HepG2 (cell line): ENCODE data around the gene ZNF559. TPM values are rescaled to one million over a fixed set of nuclear protein-coding genes. Genes with fewer than 3 reads are reported as not detected.

ENCODE experiments used
- ELF1 ChIP-seq: sonication (generic); formaldehyde crosslinking; IDR thresholded peaks from 2 replicates; pipeline ENCODE4 v1.4.0; 2020; ENCODE audit warnings: missing genetic modification reagents
- GFI1 ChIP-seq: sonication (generic); formaldehyde crosslinking; IDR thresholded peaks from 2 replicates; pipeline ENCODE4 v1.5.0; 2020; ENCODE audit warnings: missing genetic modification reagents, mild to moderate bottlenecking, borderline replicate concordance
- MED8 ChIP-seq: sonication (generic); formaldehyde crosslinking; IDR thresholded peaks from 2 replicates; pipeline ENCODE4 v1.8.1; 2023; ENCODE audit warnings: mild to moderate bottlenecking, missing genetic modification reagents; ENCODE audit not compliant: insufficient replicate concordance
- MEIS1 ChIP-seq: sonication (generic); formaldehyde crosslinking; IDR thresholded peaks from 2 replicates; pipeline ENCODE4 v1.9.0; 2021; ENCODE audit warnings: mild to moderate bottlenecking, missing genetic modification reagents, moderate library complexity, borderline replicate concordance
- NFYC ChIP-seq: IDR thresholded peaks from 2 replicates; pipeline ENCODE4 v1.6.1; 2016; ENCODE audit warnings: missing genetic modification reagents, missing compliant biosample characterization
- TBX2 ChIP-seq: sonication (generic); formaldehyde crosslinking; IDR thresholded peaks from 2 replicates; pipeline ENCODE4 v1.5.0; 2020; ENCODE audit warnings: missing genetic modification reagents, mild to moderate bottlenecking, borderline replicate concordance
- THYN1 ChIP-seq: sonication (generic); formaldehyde crosslinking; IDR thresholded peaks from 2 replicates; pipeline ENCODE4 v1.8.1; 2023; ENCODE audit warnings: low read depth, mild to moderate bottlenecking, moderate library complexity, missing genetic modification reagents, borderline replicate concordance
- ZNF136 ChIP-seq: sonication (generic); formaldehyde crosslinking; IDR thresholded peaks from 2 replicates; pipeline ENCODE4 v1.8.1; 2022; ENCODE audit warnings: low read depth, mild to moderate bottlenecking, moderate library complexity, missing genetic modification reagents
- ZNF564 ChIP-seq: sonication (generic); formaldehyde crosslinking; IDR thresholded peaks from 2 replicates; pipeline ENCODE4 v1.8.1; 2023; ENCODE audit warnings: mild to moderate bottlenecking, missing genetic modification reagents
- ZNF878 ChIP-seq: sonication (generic); formaldehyde crosslinking; IDR thresholded peaks from 2 replicates; pipeline ENCODE4 v1.8.1; 2023; ENCODE audit warnings: mild to moderate bottlenecking, missing genetic modification reagents, moderate library complexity
- polyA plus RNA-seq, 8 experiments: library from polyadenylated mRNA; depleted of rRNA in 3 of 8; stranded (reverse) in 7 of 8; unstranded in 1 of 8; fragments of >200 nt; fragmentation: Illumina TruSeq in 4 of 8; extraction: Trizol in 4 of 8; gene quantifications; 2 replicates each; pipeline versions ENCODE4 v1.2.1 to v1.2.3, GENCODE V29; 2011 to 2016; ENCODE audit warnings: low read depth in 4 of 8, missing spikeins in 1 of 8, mixed read lengths in 1 of 8; ENCODE audit not compliant: insufficient read depth in 1 of 8
- total RNA-seq, 5 experiments: library from RNA; depleted of rRNA; stranded (reverse); fragments of >200 nt; fragmentation: Illumina TruSeq; extraction: Trizol; gene quantifications; 2 replicates each; pipeline ENCODE4 v1.2.3, GENCODE V29; 2016; ENCODE audit warnings: low read depth in 1 of 5
- TF ChIP-seq, protein P1 (sequence below): sonication (generic); formaldehyde crosslinking; IDR thresholded peaks from 2 replicates; pipeline ENCODE4 v1.4.0; 2020; ENCODE audit warnings: missing genetic modification reagents
- TF ChIP-seq, protein P2 (sequence below): sonication (generic); formaldehyde crosslinking; IDR thresholded peaks from 2 replicates; pipeline ENCODE4 v1.5.0; 2020; ENCODE audit warnings: missing genetic modification reagents
- TF ChIP-seq, protein P3 (sequence below): sonication (generic); formaldehyde crosslinking; IDR thresholded peaks from 2 replicates; pipeline ENCODE4 v1.4.0; 2020; ENCODE audit warnings: missing genetic modification reagents
- TF ChIP-seq, protein P4 (sequence below): sonication (generic); formaldehyde crosslinking; conservative IDR thresholded peaks from 2 replicates; pipeline ENCODE4 v1.4.0; 2020; ENCODE audit warnings: mild to moderate bottlenecking, missing genetic modification reagents, moderate library complexity

Gene ZNF559
- total and polyA plus RNA-seq, 2 of the 13 experiments (the other 11 are each of a cell fraction or from before 2014, with no cell fraction given), result 6.3 to 9.8 TPM

DNA sequence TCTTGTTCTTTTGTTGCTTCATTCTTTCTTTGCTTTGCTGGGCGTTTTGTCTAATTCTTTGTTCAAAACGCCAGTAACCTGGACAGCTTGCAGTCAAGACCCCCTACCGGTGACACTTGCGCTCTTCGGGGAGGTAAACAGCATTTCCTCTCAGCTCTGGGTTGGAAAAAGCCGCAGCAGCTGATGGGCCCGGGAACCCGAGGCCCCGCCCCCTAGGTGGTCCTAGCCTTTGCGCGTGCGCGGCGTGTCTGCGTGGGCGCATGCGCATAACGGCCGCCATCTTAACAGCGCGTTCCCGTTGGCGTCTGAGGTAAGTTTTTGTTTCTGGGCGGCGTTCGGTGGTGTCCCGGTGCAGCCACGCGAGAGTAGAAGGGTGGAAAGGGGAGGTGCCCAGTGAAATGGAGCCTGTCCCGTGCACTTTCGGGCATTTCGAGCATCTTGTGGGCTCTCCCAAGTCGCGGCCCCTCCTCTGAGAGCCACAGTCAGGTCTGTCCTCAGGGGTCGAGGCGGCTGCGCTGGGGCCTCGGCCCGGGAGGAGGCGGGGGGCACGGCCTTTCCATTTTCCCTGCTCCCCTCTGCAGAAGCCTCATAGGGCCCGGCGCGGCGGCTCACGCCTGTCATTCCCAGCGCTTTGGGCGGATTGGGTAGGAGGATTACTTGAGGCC is at the start of gene ZNF559 (continued):
- TF ChIP-seq, protein P1, sequence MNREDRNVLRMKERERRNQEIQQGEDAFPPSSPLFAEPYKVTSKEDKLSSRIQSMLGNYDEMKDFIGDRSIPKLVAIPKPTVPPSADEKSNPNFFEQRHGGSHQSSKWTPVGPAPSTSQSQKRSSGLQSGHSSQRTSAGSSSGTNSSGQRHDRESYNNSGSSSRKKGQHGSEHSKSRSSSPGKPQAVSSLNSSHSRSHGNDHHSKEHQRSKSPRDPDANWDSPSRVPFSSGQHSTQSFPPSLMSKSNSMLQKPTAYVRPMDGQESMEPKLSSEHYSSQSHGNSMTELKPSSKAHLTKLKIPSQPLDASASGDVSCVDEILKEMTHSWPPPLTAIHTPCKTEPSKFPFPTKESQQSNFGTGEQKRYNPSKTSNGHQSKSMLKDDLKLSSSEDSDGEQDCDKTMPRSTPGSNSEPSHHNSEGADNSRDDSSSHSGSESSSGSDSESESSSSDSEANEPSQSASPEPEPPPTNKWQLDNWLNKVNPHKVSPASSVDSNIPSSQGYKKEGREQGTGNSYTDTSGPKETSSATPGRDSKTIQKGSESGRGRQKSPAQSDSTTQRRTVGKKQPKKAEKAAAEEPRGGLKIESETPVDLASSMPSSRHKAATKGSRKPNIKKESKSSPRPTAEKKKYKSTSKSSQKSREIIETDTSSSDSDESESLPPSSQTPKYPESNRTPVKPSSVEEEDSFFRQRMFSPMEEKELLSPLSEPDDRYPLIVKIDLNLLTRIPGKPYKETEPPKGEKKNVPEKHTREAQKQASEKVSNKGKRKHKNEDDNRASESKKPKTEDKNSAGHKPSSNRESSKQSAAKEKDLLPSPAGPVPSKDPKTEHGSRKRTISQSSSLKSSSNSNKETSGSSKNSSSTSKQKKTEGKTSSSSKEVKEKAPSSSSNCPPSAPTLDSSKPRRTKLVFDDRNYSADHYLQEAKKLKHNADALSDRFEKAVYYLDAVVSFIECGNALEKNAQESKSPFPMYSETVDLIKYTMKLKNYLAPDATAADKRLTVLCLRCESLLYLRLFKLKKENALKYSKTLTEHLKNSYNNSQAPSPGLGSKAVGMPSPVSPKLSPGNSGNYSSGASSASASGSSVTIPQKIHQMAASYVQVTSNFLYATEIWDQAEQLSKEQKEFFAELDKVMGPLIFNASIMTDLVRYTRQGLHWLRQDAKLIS (CRISPR knock-in tag), result no peak
- TF ChIP-seq GFI1 (CRISPR knock-in tag) (no peak), NFYC (CRISPR knock-in tag) (no peak), ELF1 (CRISPR knock-in tag) (no peak), THYN1 (CRISPR knock-in tag) (no peak), TBX2 (CRISPR knock-in tag) (peak; percentile 52; the same call in 1 of the 2 replicates), ZNF136 (CRISPR knock-in tag) (no peak), MED8 (CRISPR knock-in tag) (no peak), ZNF564 (CRISPR knock-in tag) (no peak), ZNF878 (CRISPR knock-in tag) (no peak), MEIS1 (no peak)
- TF ChIP-seq, protein P2, sequence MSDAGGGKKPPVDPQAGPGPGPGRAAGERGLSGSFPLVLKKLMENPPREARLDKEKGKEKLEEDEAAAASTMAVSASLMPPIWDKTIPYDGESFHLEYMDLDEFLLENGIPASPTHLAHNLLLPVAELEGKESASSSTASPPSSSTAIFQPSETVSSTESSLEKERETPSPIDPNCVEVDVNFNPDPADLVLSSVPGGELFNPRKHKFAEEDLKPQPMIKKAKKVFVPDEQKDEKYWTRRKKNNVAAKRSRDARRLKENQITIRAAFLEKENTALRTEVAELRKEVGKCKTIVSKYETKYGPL, result no peak
- TF ChIP-seq, protein P3, sequence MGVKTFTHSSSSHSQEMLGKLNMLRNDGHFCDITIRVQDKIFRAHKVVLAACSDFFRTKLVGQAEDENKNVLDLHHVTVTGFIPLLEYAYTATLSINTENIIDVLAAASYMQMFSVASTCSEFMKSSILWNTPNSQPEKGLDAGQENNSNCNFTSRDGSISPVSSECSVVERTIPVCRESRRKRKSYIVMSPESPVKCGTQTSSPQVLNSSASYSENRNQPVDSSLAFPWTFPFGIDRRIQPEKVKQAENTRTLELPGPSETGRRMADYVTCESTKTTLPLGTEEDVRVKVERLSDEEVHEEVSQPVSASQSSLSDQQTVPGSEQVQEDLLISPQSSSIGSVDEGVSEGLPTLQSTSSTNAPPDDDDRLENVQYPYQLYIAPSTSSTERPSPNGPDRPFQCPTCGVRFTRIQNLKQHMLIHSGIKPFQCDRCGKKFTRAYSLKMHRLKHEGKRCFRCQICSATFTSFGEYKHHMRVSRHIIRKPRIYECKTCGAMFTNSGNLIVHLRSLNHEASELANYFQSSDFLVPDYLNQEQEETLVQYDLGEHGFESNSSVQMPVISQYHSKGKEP (CRISPR knock-in tag), result no peak
- TF ChIP-seq, protein P4, sequence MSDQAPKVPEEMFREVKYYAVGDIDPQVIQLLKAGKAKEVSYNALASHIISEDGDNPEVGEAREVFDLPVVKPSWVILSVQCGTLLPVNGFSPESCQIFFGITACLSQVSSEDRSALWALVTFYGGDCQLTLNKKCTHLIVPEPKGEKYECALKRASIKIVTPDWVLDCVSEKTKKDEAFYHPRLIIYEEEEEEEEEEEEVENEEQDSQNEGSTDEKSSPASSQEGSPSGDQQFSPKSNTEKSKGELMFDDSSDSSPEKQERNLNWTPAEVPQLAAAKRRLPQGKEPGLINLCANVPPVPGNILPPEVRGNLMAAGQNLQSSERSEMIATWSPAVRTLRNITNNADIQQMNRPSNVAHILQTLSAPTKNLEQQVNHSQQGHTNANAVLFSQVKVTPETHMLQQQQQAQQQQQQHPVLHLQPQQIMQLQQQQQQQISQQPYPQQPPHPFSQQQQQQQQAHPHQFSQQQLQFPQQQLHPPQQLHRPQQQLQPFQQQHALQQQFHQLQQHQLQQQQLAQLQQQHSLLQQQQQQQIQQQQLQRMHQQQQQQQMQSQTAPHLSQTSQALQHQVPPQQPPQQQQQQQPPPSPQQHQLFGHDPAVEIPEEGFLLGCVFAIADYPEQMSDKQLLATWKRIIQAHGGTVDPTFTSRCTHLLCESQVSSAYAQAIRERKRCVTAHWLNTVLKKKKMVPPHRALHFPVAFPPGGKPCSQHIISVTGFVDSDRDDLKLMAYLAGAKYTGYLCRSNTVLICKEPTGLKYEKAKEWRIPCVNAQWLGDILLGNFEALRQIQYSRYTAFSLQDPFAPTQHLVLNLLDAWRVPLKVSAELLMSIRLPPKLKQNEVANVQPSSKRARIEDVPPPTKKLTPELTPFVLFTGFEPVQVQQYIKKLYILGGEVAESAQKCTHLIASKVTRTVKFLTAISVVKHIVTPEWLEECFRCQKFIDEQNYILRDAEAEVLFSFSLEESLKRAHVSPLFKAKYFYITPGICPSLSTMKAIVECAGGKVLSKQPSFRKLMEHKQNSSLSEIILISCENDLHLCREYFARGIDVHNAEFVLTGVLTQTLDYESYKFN (CRISPR knock-in tag), result no peak
